HG03378 (cell line): ENCODE measurements around the gene GBGT1.

Experiments
- ATAC-seq: cut with Tn5 transposase; IDR thresholded peaks from one replicate; pipeline ENCODE4 v1.9.1; 2021; ENCODE audit warnings: mild to moderate bottlenecking, moderate library complexity; ENCODE audit not compliant: unreplicated experiment

GBGT1 gene

GRCh38 chr9:133104718-133105460 lies 58.8 kb downstream of the GBGT1 start:
- ATAC-seq, result no peak

- no peak for ATAC-seq
Measured at GRCh38 chr9:133103987-133104505, 59.7 kb downstream of the GBGT1 start.

GRCh38 chr9:133103183-133103986 lies 60.3 kb downstream of the GBGT1 start:
- ATAC-seq, result no peak
